ENCODE data around the gene GPR158.

GPR158 gene

GRCh38 chr10:25388188-25388861, 213.5 kb downstream of the GPR158 start:
- no peak for TF ChIP-seq EZH2phosphoT487 (conservative IDR thresholded peaks at IDR 0.05; ENCODE audit: low read length)
- no peak for TF ChIP-seq CTCF (IDR thresholded peaks at IDR 0.05; ENCODE audit: insufficient read depth, low read length, poor library complexity, severe bottlenecking)
- Histone ChIP-seq H3K4me3 (ENCODE audit: insufficient read depth, low read length, poor library complexity, severe bottlenecking) (no peak overlapping the region), H3K9me2 (replicated peaks; ENCODE audit: insufficient read depth, low read length) (no peaks in the 10 kb centered on the region), H3K79me2 (ENCODE audit: insufficient read depth, low read length) (no peaks in the 10 kb centered on the region), H3K4me2 (ENCODE audit: low read depth, low read length, poor library complexity, severe bottlenecking) (no peak overlapping the region), H4K20me1 (ENCODE audit: low read depth, low read length) (no peaks in the 10 kb centered on the region), H3K9me3 (ENCODE audit: insufficient read depth, low read length) (no peaks in the 10 kb centered on the region), H3F3A (ENCODE audit: insufficient read depth) (no peaks in the 10 kb centered on the region), H3K27me3 (ENCODE audit: low read length) (no peaks in the 10 kb centered on the region), H2AFZ (ENCODE audit: low read depth, low read length, severe bottlenecking) (no peak overlapping the region), H3K27ac (ENCODE audit: low read depth, low read length) (no peak overlapping the region), H3K36me3 (ENCODE audit: low read length) (no peaks in the 10 kb centered on the region), H3K9ac (ENCODE audit: low read length) (no peak overlapping the region)

- H3F3A ChIP-seq (ENCODE audit: insufficient read depth) = no peaks in the 10 kb centered on the region
- no peaks in the 10 kb centered on the region for H3K79me2 ChIP-seq (ENCODE audit: insufficient read depth, low read length)
- H3K27ac ChIP-seq (ENCODE audit: low read depth, low read length) = no peak overlapping the region
- no peak overlapping the region for H2AFZ ChIP-seq (ENCODE audit: low read depth, low read length, severe bottlenecking)
- H4K20me1 ChIP-seq (ENCODE audit: low read depth, low read length) = no peaks in the 10 kb centered on the region
- no peak for TF ChIP-seq CTCF (IDR thresholded peaks at IDR 0.05; ENCODE audit: insufficient read depth, low read length, poor library complexity, severe bottlenecking)
- TF ChIP-seq EZH2phosphoT487 (conservative IDR thresholded peaks at IDR 0.05; ENCODE audit: low read length) = no peak
- no peaks in the 10 kb centered on the region for H3K36me3 ChIP-seq (ENCODE audit: low read length)
- no peak overlapping the region for H3K4me3 ChIP-seq (ENCODE audit: insufficient read depth, low read length, poor library complexity, severe bottlenecking)
- H3K9ac ChIP-seq (ENCODE audit: low read length) = no peak overlapping the region
- H3K9me2 ChIP-seq (replicated peaks; ENCODE audit: insufficient read depth, low read length) = no peaks in the 10 kb centered on the region
- H3K4me2 ChIP-seq (ENCODE audit: low read depth, low read length, poor library complexity, severe bottlenecking) = no peak overlapping the region
- no peaks in the 10 kb centered on the region for H3K27me3 ChIP-seq (ENCODE audit: low read length)
- H3K9me3 ChIP-seq (ENCODE audit: insufficient read depth, low read length) = no peaks in the 10 kb centered on the region
Observed at GRCh38 chr10:25388862-25389206, 214.0 kb downstream of the GPR158 start.

- no peaks in the 10 kb centered on the region for H3K9me3 ChIP-seq (ENCODE audit: insufficient read depth, low read length)
- no peak for TF ChIP-seq CTCF (IDR thresholded peaks at IDR 0.05; ENCODE audit: insufficient read depth, low read length, poor library complexity, severe bottlenecking)
- TF ChIP-seq EZH2phosphoT487 (conservative IDR thresholded peaks at IDR 0.05; ENCODE audit: low read length) = no peak
- H3K79me2 ChIP-seq (ENCODE audit: insufficient read depth, low read length) = no peaks in the 10 kb centered on the region
- H3K36me3 ChIP-seq (ENCODE audit: low read length) = no peaks in the 10 kb centered on the region
- H3F3A ChIP-seq (ENCODE audit: insufficient read depth) = no peaks in the 10 kb centered on the region
- no peak overlapping the region for H3K9ac ChIP-seq (ENCODE audit: low read length)
- H2AFZ ChIP-seq (ENCODE audit: low read depth, low read length, severe bottlenecking) = no peak overlapping the region
- H3K9me2 ChIP-seq (replicated peaks; ENCODE audit: insufficient read depth, low read length) = no peaks in the 10 kb centered on the region
- H3K4me3 ChIP-seq (ENCODE audit: insufficient read depth, low read length, poor library complexity, severe bottlenecking) = no peak overlapping the region
- no peaks in the 10 kb centered on the region for H3K27me3 ChIP-seq (ENCODE audit: low read length)
- H4K20me1 ChIP-seq (ENCODE audit: low read depth, low read length) = no peaks in the 10 kb centered on the region
- no peak overlapping the region for H3K27ac ChIP-seq (ENCODE audit: low read depth, low read length)
- H3K4me2 ChIP-seq (ENCODE audit: low read depth, low read length, poor library complexity, severe bottlenecking) = no peak overlapping the region
Observed at GRCh38 chr10:25390733-25391132, 215.9 kb downstream of the GPR158 start.
